GM18526 (cell line): ENCODE results near the gene KRT17.

Source experiments
- POLR2A ChIP-seq: IDR thresholded peaks from 3 replicates; pipeline ENCODE4 v1.6.1; 2011; ENCODE audit not compliant: insufficient read length; ENCODE audit errors: extremely low read depth

Gene KRT17

DNA sequence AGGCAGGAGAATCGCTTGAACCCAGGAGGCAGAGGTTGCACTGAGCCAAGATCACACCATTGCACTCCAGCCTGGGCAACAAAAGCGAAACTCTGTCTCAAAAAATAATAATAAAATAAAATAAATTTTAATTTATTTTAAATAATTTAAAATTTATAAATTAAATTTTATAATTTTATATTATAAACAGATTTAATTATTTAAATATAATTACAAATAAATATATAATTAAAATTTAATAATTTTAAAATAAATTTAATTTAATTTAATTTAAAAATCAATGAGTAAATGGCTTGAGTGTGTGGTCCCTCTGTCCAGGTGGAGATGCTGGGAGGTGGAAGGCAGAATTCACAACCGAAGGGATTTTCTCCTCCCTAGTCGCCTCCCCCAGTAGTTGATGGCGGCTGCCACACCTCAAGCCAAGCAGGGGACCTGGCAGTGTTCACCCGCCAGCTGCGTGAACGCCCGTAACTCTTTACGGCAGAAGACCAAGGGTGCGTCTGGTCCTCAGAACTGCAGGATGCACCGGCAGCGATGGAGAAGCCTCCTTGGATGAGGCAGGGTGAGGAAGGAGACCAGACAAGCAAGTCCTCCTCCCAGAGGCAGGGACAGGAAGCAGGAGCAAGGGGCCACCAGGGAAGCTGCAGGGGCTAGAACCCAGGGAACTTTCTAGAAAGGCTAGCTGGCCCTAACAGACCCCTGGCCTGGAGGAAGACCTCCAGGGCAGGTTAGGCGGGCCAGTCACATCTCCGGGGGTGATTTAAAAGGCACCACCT is 22.9 kb upstream of the KRT17 start:
- TF ChIP-seq POLR2A = no peak

DNA sequence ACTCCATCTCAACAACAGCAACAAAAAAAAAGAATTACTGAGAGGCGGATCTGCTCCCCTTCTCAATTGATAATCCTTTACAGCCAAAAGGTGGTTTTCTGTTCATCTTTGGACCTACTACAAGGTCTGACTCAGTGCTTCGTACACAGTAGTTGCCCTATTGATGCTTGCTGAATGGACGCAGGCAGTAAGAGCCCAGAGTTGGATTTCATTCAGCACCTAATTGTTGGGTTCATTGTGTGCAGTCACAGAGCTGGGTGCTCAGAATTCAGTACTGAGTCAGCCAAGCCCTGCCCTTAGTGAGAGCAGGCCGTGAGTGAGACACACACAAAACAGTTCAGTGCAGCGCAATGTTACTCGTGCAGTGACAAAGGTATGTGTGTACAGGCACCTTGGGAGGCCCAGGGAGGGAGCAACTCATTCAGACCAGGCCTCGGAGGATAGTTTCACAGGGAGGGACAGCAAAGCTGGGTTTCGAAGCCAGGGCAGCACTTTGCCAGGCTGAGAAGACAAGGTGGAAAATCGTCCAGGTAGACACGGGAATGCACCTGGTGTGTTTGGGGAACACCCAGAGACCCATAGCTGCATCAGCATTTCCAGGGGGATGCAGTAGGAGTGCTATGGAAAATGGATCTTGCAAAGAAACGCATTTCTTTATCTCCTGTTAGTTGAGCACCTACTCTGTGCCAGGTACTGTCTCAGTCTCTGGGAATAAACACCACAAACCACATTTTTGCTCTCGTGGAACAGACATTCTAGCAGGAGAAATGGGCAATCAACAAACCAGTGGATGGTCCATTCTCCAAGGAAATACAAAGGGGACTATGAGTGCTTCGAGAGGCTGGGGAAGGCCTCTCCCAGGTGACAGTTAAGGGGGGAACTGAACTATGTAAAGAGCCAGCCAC is 18.1 kb upstream of the KRT17 start:
- TF ChIP-seq POLR2A = no peak

DNA sequence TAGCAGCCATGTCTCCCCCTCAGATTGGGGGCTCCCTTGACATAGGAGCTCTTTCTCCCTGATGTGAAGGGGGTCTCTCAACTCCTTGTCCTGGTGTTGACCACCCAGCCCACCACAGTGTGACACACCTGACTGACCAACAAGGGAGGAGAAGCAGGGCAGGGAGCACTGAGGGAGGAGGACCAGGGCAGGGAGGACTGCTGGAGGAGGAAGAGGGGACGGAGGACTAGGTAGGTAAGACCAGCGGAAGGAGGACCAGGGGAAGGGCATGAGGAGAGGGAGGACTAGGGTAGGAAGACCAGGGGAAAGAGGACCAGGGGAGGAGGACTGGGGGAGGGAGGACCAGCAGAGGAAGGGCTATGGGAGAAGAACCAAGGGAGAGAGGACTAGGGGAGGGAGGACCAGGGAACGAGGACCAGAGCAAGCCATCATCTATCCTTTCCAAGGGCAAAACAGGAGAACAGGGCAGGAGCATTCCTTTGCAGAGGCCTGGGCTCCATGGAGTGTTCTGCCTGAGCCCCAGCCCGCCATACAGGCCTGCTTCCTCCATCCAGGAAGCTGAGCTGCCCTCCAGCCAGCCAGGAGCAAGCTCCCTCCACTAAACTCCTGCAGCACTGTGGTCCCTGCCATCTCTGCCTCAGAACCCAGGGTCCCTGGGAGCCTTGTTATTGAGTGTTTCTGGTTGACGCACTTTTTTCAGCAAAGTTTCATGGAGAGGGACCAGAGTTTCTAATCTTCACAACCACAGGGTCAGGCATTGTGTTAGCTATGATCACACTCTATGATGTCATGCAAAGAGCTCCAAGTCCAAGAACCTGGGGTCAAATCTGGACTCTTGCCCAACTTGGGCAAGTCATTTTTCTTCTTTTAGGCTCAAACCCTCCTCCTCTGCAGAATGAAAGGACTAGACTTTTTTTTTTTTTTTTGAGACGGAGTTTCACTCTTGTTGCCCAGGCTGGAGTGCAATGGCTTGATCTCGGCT is 15.4 kb upstream of the KRT17 start:
- no peak for TF ChIP-seq POLR2A

DNA sequence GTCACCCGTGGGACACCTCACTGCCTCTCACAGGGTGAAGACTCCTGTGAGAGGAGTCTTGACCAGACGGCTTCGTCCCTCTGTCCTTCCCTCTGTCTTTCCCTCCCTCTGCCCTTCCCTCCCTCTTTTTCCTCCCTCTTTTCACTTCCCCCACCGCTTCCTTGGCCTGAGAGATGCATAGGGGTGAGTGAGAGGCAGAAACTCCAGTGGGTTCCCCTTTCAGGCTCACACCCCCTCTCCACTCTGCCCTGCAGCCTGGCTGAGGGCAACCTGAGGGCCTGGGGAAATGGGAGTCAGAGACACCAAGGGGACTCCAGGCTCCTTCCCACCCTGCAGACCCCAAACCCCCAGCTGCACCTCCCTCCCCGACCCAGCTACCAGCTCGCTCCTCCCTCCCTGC is 14.6 kb upstream of the KRT17 start:
- TF ChIP-seq POLR2A = no peak

DNA sequence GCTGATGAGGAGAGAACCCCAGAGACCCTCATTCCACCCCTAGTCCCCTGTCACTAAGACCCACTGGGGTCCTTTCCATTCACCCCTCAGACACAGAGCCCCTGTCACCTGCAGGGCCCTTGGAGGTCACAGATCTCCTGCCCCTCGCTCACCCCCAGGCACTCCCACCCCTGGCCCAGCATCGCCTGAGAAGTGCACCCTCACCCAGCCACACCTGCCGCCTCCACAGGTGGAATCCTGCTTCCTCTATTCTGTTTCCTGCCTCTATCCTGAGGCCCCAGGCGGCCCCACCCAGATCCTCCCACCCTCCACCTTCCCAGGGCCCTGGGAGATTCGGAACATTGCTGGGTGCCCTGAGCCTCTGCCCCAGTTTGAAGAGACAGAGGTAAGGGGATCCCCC is 13.8 kb upstream of the KRT17 start:
- TF ChIP-seq POLR2A = no peak

DNA sequence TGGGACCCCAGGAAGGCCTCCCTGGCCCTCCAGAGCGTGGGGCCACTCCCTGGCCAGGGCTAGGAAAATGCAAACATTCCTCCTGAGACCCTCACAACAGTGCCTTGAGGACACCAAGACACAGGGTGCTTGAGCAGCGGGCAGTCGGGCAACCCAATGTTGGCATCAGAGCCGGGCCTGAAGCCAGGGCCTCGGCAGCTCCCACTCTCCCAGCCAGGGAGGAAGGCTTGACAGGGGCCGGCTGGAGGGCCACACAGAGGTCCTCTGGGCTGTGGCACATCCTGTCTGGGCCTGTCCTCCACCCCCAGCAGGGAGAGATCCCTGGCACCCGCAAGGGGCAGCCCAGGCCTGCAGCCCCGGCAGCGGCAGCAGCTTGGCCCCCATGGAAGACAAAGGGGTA is 12.3 kb upstream of the KRT17 start:
- no peak for TF ChIP-seq POLR2A

DNA sequence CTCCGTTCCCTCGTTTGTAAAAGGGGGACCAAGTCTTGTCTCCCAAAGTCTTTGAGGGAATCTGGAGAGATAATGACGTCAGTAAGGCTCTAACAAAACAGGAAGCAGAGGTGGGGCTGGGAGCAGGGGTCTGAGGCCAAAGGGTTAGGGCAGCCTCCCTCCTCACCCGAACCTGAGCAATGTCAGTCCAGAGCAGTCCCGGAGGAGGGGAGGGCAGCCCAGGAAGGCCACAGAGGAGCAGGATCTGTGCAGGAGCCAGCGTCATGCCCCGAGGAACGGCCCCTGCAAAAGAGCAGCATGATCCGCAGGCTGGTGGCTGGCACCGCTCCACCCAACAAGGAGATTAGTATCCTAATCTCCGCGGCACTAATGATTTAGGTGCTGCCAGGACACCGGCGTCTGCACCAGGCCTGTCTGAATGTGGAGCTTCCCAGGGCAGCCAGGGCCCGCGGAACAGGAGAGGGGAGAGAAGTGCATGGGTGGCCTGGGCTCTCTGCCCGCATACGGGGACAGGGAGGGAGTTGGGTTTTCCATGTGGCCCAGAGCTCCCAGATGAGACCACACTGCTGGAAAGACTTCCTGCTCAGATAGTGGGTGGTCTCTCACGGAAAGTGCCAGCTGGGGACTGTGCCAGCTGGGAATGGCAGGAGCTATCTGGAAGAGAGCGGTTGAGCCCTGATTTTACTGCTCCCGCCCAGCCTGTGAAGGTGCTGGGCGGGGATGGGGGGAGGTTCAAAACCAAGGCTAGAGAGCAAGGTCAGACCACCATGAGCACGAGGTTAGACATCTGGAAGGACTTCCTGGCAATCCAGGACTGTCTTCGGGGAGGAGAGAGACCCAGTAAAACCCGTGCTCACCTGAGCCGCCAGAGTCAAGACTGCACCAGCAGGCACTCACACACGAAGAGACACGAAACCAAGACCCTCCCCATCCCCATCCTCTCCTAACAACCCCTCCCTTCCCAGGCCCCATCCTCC is 11.0 kb upstream of the KRT17 start:
- TF ChIP-seq POLR2A = no peak

DNA sequence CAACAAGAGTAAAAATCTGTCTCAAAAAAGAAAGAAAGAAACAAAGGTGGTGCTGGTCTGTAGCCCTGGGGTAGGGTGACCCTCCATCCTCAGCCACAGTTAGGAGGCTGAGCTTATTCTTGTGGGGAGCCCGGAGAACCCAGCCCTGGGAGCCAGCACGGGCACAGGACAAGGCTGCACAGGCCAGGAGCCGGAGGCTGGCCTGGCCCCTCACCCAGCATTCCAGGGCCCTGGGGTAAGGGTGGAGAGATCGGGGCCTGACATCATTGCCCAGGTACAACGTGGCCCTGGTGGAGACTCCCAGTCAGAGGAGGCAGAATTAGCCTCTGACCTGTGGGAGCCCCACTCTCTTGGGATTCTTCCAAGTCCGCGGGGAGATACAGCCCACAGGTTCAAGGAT is 10.3 kb upstream of the KRT17 start:
- no peak for TF ChIP-seq POLR2A

DNA sequence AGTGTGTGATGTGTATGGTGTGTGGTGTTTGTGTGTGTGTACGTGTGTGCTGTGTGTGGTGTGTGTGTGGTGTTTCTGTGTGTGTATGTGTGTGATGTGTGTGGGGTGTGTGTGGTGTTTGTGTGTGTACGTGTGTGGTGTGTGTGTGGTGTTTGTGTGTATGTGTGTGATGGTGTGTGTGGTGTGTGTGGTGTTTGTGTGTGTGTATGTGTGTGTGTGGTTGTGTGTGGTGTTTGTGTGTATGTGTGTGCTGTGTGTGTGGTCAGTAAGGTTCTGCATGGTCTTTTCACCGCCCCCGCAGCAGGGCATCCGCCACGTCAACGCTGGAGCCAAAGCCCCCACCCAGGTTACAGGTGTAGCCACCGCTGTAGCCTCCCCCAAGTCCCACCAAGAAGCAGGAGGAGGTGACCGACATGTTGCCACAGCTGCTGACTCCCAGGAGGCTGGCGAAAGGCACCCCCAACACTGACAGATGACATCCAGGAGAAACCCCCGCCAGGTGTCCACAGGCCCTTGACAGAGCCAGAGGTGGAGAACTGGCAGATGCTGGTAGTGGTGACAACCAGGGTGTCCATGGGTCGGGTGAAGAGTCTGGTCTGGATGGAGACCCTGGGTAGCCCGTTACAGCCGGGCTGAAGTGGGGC is 9.3 kb upstream of the KRT17 start:
- TF ChIP-seq POLR2A = no peak

DNA sequence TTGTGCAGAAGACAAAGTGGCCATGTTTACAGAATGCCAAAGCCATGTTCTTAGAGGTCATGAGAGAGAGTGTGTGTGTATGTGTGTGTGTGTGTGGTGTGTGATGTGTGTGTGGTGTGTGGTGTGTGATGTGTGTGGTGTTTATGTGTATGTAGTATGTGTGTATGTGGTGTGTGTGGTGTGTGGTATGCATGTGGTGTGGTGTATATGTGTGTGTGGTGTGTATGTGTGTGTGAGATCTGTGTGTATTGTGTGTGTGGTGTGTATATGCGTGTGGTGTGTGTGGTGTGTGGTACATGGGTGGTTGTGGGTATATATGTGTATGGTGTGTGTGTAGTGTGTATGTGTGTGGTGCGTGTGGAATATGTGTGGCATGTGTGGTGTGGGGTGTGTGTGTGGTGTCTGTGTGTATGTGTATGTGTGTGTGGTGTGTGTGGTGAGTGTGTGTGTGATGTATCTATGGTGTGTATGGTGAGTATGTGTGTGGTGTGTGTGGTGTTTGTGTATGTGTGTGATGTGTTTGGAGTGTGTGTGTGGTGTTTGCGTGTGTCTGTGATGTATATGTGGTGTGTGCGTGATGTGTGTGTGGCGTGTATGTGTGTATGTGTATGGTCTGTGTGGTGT is 8.2 kb upstream of the KRT17 start:
- no peak for TF ChIP-seq POLR2A

DNA sequence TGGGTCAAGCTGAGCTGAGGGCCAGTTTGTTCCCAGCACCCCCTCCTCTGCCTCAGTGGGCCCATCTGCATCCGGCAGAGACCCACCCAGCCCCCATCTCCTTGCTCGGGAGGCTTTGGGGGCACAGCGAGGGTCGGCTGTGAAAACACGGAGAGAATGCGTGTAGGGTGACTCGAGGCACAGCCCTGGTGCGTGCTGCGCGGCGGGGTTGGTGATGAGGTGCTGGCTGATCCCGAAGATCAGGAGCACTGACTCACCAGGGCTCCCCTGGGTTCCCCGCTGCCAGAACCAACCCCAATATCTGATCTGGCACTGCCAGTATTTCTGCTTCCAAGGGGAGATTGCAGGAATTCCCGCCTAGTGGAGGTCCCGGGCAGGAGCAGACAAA is 7.5 kb upstream of the KRT17 start:
- TF ChIP-seq POLR2A = no peak

DNA sequence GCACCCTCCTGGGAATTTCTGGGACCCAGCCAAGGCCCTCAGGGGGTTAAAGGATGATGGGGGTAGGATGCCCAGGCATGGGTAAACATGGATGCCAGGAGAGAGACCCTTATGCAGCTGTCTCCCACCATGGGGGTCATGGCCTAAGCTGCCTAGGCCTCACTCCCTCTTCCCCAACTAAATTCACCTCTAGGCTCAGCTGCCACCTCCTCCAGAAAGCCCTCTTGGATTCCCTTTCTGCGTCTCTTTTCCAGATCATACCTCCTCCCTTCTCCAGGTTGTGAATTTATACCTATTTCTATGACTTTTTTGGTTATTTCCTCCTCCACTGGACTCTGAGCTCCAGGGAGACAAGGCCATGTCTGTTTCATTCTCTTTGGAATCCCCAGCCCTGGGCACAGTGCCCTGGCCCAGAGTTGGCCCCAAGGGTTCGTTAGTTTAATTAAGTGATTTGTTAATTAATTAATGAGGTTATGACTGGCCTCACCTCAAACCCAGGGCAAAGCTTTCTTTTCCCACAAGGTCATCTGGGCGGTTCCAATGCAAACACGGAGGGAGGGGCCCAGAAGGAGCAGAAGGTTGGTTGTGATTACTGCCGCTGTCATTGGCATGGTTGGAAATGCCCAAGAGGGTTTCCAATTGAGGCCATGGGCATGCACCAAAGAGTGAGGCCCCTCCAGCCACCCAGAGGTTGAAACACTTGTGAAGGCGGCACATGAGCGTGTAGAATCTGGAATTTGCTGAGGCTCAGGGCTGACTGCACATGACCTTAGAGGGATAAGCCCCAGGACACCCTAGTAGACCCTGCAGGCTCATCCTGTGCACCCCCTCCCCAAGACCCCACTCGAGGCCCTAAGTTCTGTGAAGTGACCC is 6.9 kb upstream of the KRT17 start:
- TF ChIP-seq POLR2A = no peak

DNA sequence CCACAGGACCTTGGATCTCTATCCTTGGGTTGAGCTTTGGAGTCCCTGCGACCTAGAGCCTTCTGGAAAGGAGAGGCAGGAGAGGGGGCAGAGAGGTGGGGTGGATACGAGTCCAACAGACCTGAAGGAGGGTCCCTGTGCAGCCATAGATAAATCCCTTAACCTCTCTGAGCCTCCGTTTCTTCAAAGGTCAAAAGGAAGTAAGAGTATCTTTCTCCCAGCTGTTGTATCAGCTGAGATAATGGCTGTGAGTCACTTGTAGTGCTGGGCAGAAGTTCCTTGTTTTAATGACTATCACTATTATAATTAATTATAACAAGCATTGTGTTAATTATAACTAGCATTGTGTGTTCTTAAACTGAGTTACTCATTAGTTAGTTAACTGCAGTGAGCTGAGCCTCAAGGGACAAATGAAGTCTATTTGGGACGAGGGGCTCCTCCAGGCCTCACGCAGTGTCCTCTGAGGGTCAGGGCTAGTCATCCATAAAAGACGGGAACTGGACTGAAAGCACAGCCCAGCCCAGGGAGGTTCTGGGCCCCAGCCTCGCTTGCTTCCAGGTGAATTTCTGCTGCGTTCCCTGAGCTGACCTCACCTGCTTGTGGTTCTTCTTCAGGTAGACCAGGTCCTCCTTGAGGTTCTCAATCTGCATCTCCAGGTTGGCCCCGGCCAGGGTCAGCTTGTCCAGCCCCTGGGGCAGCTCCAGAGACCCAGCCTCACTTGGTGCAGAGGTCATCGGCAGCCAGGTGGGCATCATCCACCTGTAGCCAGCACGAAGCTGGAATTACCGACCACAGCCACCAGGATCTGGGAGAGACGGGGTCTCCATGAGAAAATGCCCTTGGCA is 5.7 kb upstream of the KRT17 start:
- TF ChIP-seq POLR2A = no peak
